ENCODE measurements around the gene SNED1.

SNED1 gene

DNA sequence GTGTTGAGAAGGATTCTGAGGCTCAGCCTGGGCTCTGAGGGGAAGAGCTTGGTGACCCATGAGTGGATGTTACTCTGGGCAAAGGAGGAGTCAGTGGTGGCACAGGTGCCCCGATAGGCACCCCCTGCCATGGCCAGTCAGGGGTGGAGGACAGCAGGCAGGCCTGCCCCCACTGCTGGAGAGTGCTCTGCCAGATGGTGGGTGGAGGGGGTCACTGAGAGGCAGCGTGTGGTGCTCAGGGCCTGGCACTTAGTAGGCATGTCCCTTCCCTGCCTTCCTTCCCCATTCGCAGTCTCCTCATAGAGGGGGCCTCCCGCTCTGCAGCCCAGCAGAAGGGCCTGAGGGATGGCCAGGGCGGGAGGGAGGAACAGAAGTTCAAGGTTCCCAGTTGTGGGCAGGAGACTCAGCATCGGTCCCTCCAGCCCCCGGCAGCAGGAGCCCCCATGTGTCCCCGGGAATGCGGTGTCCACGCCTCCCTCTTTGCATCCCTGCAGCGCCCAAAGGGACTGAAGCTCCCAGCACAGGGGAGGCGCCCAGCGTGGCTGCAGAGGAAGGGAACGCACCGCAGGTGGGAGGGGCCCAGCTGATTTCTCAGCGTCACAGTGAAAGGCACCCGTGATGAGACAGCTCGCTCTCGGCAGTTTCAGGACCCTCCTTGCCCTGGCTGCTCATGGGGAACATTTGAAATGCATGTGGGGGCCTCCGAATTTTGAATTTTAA, 5.7 kb upstream of the SNED1 start:
- peaks cover 3% of the 10 kb centered on the region; the same call in 1 of the 2 replicates for H4K20me1 ChIP-seq (ENCODE audit: insufficient read depth, low read length)
- no peak overlapping the region for H3K4me2 ChIP-seq (ENCODE audit: insufficient read depth, low read length)
- H3K27ac ChIP-seq (ENCODE audit: low read length) = no peak overlapping the region
- H3K79me2 ChIP-seq (ENCODE audit: insufficient read depth, low read length) = no peaks in the 10 kb centered on the region
- no peak overlapping the region for H3K4me3 ChIP-seq (ENCODE audit: low read depth in 1 of 2, low read length in 2 of 2)
- H3K36me3 ChIP-seq (ENCODE audit: insufficient read depth, low read length) = no peaks in the 10 kb centered on the region
- no peak overlapping the region for H2AFZ ChIP-seq (ENCODE audit: low read depth, low read length)
- no peaks in the 10 kb centered on the region for H3K9me3 ChIP-seq (ENCODE audit: insufficient read depth, low read length, severe bottlenecking)
- no peak for ATAC-seq (ENCODE audit: insufficient read depth, low read depth)
- H3K27me3 ChIP-seq (ENCODE audit: insufficient read depth, low read length, poor library complexity) = no peaks in the 10 kb centered on the region
- TF ChIP-seq EZH2 (IDR thresholded peaks at IDR 0.05; ENCODE audit: borderline replicate concordance, low read depth, low read length, severe bottlenecking) (no peak), CTCF (IDR thresholded peaks at IDR 0.05; ENCODE audit: borderline replicate concordance, extremely low read depth, low read length, poor library complexity, severe bottlenecking) (no peak)
- no peak overlapping the region for H3K9ac ChIP-seq (ENCODE audit: low read depth, low read length)
- H3K4me1 ChIP-seq (ENCODE audit: insufficient read depth, low read length) = no peaks in the 10 kb centered on the region
- DNase-seq = no peak

DNA sequence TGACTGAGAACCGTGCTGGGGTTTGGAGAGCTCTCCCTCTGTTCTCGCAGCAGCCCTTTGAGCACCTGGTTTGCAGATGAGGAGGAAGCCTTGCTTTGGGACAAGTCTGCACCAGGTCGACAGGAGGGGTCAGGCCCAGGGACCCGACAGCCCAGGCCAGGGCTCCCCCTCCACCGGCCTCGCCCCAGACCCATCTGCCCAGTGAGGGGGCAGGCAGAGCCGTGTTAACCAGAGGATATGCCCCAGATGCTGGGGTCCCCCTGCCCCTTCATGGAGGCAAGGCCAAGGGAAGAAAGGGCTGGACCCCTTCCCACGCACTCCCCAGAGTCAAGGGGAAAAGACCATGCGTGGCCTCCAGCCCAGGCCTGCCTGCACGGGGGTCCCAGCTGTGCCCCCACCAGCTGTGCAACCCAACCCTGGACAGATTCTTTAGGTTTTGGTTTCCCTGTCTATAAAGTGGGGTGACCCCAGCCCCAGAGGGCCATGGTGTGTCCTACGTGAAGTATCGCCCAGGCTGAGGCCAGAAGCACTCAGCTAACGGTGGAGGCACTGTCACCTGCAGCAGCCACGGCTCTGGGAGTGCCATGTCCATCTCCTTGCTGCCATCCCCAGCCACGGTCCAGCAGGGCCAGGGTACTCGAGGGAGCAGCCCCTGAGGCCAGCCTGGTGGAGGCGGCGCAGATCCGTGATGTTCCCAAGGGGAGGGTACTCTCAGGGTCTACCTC, 4.8 kb upstream of the SNED1 start:
- no peak overlapping the region for H3K9ac ChIP-seq (ENCODE audit: low read depth, low read length)
- ATAC-seq (ENCODE audit: insufficient read depth, low read depth) (no peak), DNase-seq (no peak)
- H3K27me3 ChIP-seq (ENCODE audit: insufficient read depth, low read length, poor library complexity) = no peaks in the 10 kb centered on the region
- H3K4me3 ChIP-seq (ENCODE audit: low read depth in 1 of 2, low read length in 2 of 2) = no peak overlapping the region
- no peaks in the 10 kb centered on the region for H3K4me1 ChIP-seq (ENCODE audit: insufficient read depth, low read length)
- H4K20me1 ChIP-seq (ENCODE audit: insufficient read depth, low read length) = peaks cover 3% of the 10 kb centered on the region; the same call in 1 of the 2 replicates
- H3K4me2 ChIP-seq (ENCODE audit: insufficient read depth, low read length) = no peak overlapping the region
- no peaks in the 10 kb centered on the region for H3K79me2 ChIP-seq (ENCODE audit: insufficient read depth, low read length)
- no peaks in the 10 kb centered on the region for H3K9me3 ChIP-seq (ENCODE audit: insufficient read depth, low read length, severe bottlenecking)
- no peak overlapping the region for H3K27ac ChIP-seq (ENCODE audit: low read length)
- no peaks in the 10 kb centered on the region for H3K36me3 ChIP-seq (ENCODE audit: insufficient read depth, low read length)
- H2AFZ ChIP-seq (ENCODE audit: low read depth, low read length) = no peak overlapping the region
- TF ChIP-seq EZH2 (IDR thresholded peaks at IDR 0.05; ENCODE audit: borderline replicate concordance, low read depth, low read length, severe bottlenecking) (no peak), CTCF (IDR thresholded peaks at IDR 0.05; ENCODE audit: borderline replicate concordance, extremely low read depth, low read length, poor library complexity, severe bottlenecking) (no peak)

- Histone ChIP-seq H3K4me1 (ENCODE audit: insufficient read depth, low read length) (no peaks in the 10 kb centered on the region), H3K27me3 (ENCODE audit: insufficient read depth, low read length, poor library complexity) (no peaks in the 10 kb centered on the region), H3K36me3 (ENCODE audit: insufficient read depth, low read length) (no peaks in the 10 kb centered on the region), H3K9ac (ENCODE audit: low read depth, low read length) (no peak overlapping the region), H3K4me3 (ENCODE audit: low read depth in 1 of 2, low read length in 2 of 2) (no peak overlapping the region), H3K79me2 (ENCODE audit: insufficient read depth, low read length) (no peaks in the 10 kb centered on the region), H3K9me3 (ENCODE audit: insufficient read depth, low read length, severe bottlenecking) (no peaks in the 10 kb centered on the region), H4K20me1 (ENCODE audit: insufficient read depth, low read length) (peaks cover 3% of the 10 kb centered on the region; the same call in 1 of the 2 replicates), H3K27ac (ENCODE audit: low read length) (no peak overlapping the region), H3K4me2 (ENCODE audit: insufficient read depth, low read length) (no peak overlapping the region), H2AFZ (ENCODE audit: low read depth, low read length) (no peak overlapping the region)
- DNase-seq = no peak
- ATAC-seq (ENCODE audit: insufficient read depth, low read depth) = no peak
- TF ChIP-seq EZH2 (IDR thresholded peaks at IDR 0.05; ENCODE audit: borderline replicate concordance, low read depth, low read length, severe bottlenecking) (no peak), CTCF (IDR thresholded peaks at IDR 0.05; ENCODE audit: borderline replicate concordance, extremely low read depth, low read length, poor library complexity, severe bottlenecking) (no peak)
These were observed 4.1 kb upstream of the SNED1 start for GRCh38 chr2:240994171-240994896.
